Right atrium auricular region (tissue), 2 donors: ENCODE results near the gene PSMB9. TPM values are rescaled to one million over a fixed set of nuclear protein-coding genes. Genes with fewer than 3 reads are reported as not detected.

ENCODE experiments used
- DNase-seq: peaks from one replicate; pipeline ENCODE4 v3.0.0-alpha.2; 2019; ENCODE audit warnings: low spot score
- H3K27ac ChIP-seq, 2 donors: fragments of 200-600 bp; sonication (generic); 1 replicate in 1 of 2; 2 replicates in 1 of 2; pipeline ENCODE4 v1.5.1; 2016 to 2019
- H3K27me3 ChIP-seq, 2 donors: fragments of 200-600 bp; sonication (generic); one replicate each; pipeline versions ENCODE4 v1.5.1 to v1.6.0; 2017 to 2019
- H3K36me3 ChIP-seq: fragments of 200-600 bp; sonication (generic); one replicate; pipeline ENCODE4 v1.5.1; 2016
- H3K4me1 ChIP-seq, 2 donors: fragments of 200-600 bp; sonication (generic); one replicate each; pipeline versions ENCODE4 v1.5.1 to v1.6.0; 2017 to 2019
- H3K4me3 ChIP-seq, 2 donors: fragments of 200-600 bp; sonication (generic); 1 replicate in 1 of 2; 2 replicates in 1 of 2; pipeline ENCODE4 v1.5.1; 2017 to 2019; ENCODE audit warnings: mild to moderate bottlenecking in 1 of 2, moderate library complexity in 1 of 2
- H3K9me3 ChIP-seq, 2 donors: fragments of 200-600 bp; sonication (generic); one replicate each; pipeline ENCODE4 v1.5.1; 2019
- CTCF ChIP-seq, 2 donors: fragments of 200-600 bp; sonication (generic); IDR thresholded peaks; one replicate each; pipeline ENCODE4 v1.5.1; 2019; ENCODE audit warnings: antibody characterized with exemption in 2 of 2
- total RNA-seq, 2 donors: library from RNA; depleted of rRNA; stranded (reverse); fragments of >200 nt; gene quantifications; one replicate each; pipeline ENCODE4 v1.1.0, GENCODE V29; 2016

PSMB9 gene
- total RNA-seq, 2 donors from 2014 or later = 10.9 to 17.6 TPM

GRCh38 chr6:32829495-32829894 lies 24.5 kb upstream of the PSMB9 start:
- no peak for DNase-seq
- no peak for TF ChIP-seq CTCF (IDR thresholded peaks at IDR 0.05)
- H3K36me3 ChIP-seq = peaks cover 22% of the 10 kb centered on the region

DNA sequence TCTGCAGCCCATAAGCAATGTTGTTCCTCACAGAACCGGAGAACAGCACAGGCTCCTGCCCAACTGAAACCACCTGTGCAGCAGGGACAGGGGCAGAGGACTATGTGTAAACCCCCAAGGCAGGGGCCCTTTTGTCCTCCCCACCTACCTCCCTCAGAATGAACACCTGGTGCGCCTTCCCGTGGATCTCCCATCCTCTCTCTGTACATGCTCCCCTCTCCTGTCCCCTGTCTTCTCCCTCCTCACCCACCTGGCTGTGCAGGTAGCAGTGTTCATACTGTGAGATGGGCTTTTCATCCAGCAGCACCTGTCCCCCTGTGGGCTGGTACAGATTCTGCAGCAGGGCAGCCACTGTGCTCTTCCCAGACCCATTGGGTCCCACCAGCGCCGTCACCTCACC lies 24.0 kb upstream of the PSMB9 start:
- Histone ChIP-seq H3K9me3 (no peaks in the 10 kb centered on the region), H3K4me3 (no peak overlapping the region), H3K27me3 (no peaks in the 10 kb centered on the region), H3K4me1 (peaks cover 0 to 7% of the 10 kb centered on the region in 2 donors), H3K27ac (no peak overlapping the region), H3K36me3 (peaks cover 22% of the 10 kb centered on the region)
- no peak for TF ChIP-seq CTCF (IDR thresholded peaks at IDR 0.05)
- no peak for DNase-seq

More at GRCh38 chr6:32829495-32829894, 24.5 kb upstream of the PSMB9 start:
- no peak overlapping the region for H3K27ac ChIP-seq
- H3K27me3 ChIP-seq = no peaks in the 10 kb centered on the region
- H3K9me3 ChIP-seq = no peaks in the 10 kb centered on the region
- peaks cover 0 to 7% of the 10 kb centered on the region in 2 donors for H3K4me1 ChIP-seq
- H3K4me3 ChIP-seq = no peak overlapping the region

DNA sequence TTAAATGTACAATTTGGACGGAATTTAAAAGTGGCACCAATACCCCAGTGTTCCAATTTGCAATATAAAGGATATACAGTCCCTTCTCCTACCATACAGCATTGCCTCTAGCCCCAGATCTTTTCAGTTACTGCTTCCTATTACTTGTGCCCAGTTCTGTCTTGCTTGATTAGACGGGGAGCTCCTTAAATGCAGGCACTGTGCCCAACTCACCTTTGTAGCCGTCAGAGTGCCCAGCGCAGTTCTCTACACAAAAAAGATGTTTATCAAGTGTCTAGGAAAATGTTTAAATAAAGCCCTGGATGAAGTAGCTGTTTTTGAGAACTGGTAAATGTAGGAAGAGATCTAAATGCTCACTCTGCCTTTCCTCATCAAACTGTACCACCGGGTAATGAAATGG lies 23.1 kb upstream of the PSMB9 start:
- Histone ChIP-seq H3K27ac (no peak overlapping the region), H3K4me3 (no peak overlapping the region), H3K9me3 (no peaks in the 10 kb centered on the region), H3K27me3 (no peaks in the 10 kb centered on the region), H3K36me3 (peaks cover 22% of the 10 kb centered on the region), H3K4me1 (peaks cover 0 to 7% of the 10 kb centered on the region in 2 donors)
- TF ChIP-seq CTCF (IDR thresholded peaks at IDR 0.05) = no peak
- no peak for DNase-seq

DNA sequence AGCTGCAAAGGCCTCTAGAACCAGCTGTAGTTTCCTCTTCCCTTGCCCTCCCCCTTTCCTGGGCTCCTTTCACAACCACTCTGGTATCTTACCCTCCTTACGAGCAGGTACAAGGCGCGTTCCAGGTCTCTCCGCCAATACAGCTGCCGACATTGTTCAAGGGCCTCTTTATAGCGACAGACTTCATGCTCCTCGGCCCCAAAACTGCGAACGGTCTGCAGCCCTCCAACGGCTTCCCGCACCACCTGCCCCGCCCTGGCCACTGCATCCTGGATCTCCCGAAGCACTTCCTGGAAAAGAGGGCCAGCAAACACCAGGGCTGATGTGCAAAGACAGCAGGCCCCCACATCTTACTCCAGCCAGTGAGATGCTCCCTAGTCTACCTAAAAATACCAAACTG lies 21.5 kb upstream of the PSMB9 start:
- no peak for DNase-seq
- H3K27ac ChIP-seq = no peak overlapping the region
- H3K4me1 ChIP-seq = peaks cover 0 to 4% of the 10 kb centered on the region in 2 donors
- no peak overlapping the region for H3K4me3 ChIP-seq
- H3K9me3 ChIP-seq = no peaks in the 10 kb centered on the region
- H3K27me3 ChIP-seq = no peaks in the 10 kb centered on the region
- peaks cover 22% of the 10 kb centered on the region for H3K36me3 ChIP-seq
- no peak for TF ChIP-seq CTCF (IDR thresholded peaks at IDR 0.05)

DNA sequence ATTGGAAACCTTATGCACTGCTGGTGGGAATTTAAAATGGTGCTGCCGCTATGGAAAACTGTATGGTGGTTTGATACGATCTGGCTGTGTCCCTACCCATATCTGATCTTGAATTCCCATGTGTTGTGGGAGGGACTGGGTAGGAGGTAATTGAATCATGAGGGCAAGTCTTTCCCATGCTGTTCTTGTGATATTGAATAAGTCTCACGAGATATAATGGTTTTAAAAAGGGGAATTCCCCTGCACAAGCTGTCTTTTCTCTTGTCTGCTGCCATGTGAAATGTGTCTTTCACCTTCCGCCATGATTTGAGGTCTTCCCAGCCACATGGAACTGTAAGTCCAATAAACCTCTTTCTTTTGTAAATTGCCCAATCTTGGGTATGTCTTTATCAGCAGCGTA lies 20.3 kb upstream of the PSMB9 start:
- H3K27me3 ChIP-seq = no peaks in the 10 kb centered on the region
- no peak for DNase-seq
- no peaks in the 10 kb centered on the region for H3K9me3 ChIP-seq
- no peak overlapping the region for H3K4me3 ChIP-seq
- no peak overlapping the region for H3K27ac ChIP-seq
- peaks cover 22% of the 10 kb centered on the region for H3K36me3 ChIP-seq
- no peak for TF ChIP-seq CTCF (IDR thresholded peaks at IDR 0.05)
- peaks cover 0 to 9% of the 10 kb centered on the region in 2 donors for H3K4me1 ChIP-seq

GRCh38 chr6:32835167-32835893 lies 18.7 kb upstream of the PSMB9 start:
- Histone ChIP-seq H3K27me3 (no peaks in the 10 kb centered on the region), H3K4me1 (peaks cover 0 to 14% of the 10 kb centered on the region in 2 donors), H3K27ac (no peak overlapping the region), H3K36me3 (peaks cover 11% of the 10 kb centered on the region), H3K4me3 (no peak overlapping the region), H3K9me3 (no peaks in the 10 kb centered on the region)
- no peak for DNase-seq
- no peak for TF ChIP-seq CTCF (IDR thresholded peaks at IDR 0.05)
